HG03432 (cell line): ENCODE results near the gene SNCB.

Experiments used
- ATAC-seq: cut with Tn5 transposase; IDR thresholded peaks from one replicate; pipeline ENCODE4 v1.9.1; 2021; ENCODE audit warnings: mild to moderate bottlenecking, moderate library complexity; ENCODE audit not compliant: unreplicated experiment

The SNCB gene

GRCh38 chr5:176629853-176630680 lies at the start of gene SNCB, which contains the start of gene EIF4E1B:
Gene SNCB (minus strand): TSS chr5:176630534. CDS start chr5:176629654, 880 bp downstream.
Gene EIF4E1B (plus strand): TSS chr5:176630675. CDS start chr5:176642788, 12,113 bp downstream.
- ATAC-seq = peak; percentile 90

GRCh38 chr5:176679365-176680225 lies 49.3 kb upstream of the SNCB start:
- ATAC-seq = no peak

GRCh38 chr5:176678584-176678983 lies 48.2 kb upstream of the SNCB start:
- ATAC-seq = no peak

- no peak for ATAC-seq
Observed at GRCh38 chr5:176677209-176677939, 47.0 kb upstream of the SNCB start.

GRCh38 chr5:176676361-176676824 lies 46.1 kb upstream of the SNCB start:
- peak; percentile 84 for ATAC-seq

GRCh38 chr5:176675676-176676360 lies 45.5 kb upstream of the SNCB start:
- ATAC-seq = no peak

- ATAC-seq = no peak
Observed at GRCh38 chr5:176674799-176675198, 44.5 kb upstream of the SNCB start.

GRCh38 chr5:176673651-176674583 lies 43.6 kb upstream of the SNCB start:
- no peak for ATAC-seq

- no peak for ATAC-seq
Observed at GRCh38 chr5:176671890-176672747, 41.8 kb upstream of the SNCB start.

GRCh38 chr5:176671399-176671798 lies 41.1 kb upstream of the SNCB start:
- no peak for ATAC-seq

- no peak for ATAC-seq
Observed at GRCh38 chr5:176670449-176670848, 40.1 kb upstream of the SNCB start.

GRCh38 chr5:176667637-176668036 lies 37.3 kb upstream of the SNCB start:
- ATAC-seq = no peak

- no peak for ATAC-seq
Observed at GRCh38 chr5:176665517-176665916, 35.2 kb upstream of the SNCB start.

- no peak for ATAC-seq
Observed at GRCh38 chr5:176664886-176665285, 34.6 kb upstream of the SNCB start.

GRCh38 chr5:176664479-176664878 lies 34.1 kb upstream of the SNCB start:
- ATAC-seq = no peak

- ATAC-seq = no peak
Observed at GRCh38 chr5:176663566-176663965, 33.2 kb upstream of the SNCB start.

- ATAC-seq = no peak
Observed at GRCh38 chr5:176662371-176663333, 32.3 kb upstream of the SNCB start.
